ENCODE results near the gene FSTL4.

Gene FSTL4

DNA sequence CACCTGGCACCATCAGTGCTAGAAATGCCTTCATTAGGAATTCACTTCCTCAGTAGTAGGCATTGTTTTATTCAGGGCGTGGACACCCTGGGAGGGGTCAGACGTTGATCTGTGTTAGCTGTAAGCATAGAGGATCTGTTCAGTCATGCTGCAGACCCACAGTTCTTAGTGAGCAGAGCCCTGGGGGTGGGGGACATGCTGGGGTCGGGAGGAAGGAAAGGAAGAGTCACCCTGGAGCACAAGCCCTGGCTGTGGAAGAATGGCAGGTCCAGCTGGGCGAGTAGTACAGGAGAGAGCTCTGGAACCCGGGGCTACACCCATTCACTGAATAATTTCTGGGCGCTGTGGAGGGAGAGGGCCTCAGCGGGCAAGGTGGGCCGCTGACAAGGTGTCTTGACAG lies 172.5 kb downstream of the FSTL4 start:
- Histone ChIP-seq H3K79me2 (ENCODE audit: insufficient read depth, low read length) (no peaks in the 10 kb centered on the region), H3K27me3 (ENCODE audit: insufficient read depth, low read length, poor library complexity) (peaks cover 5% of the 10 kb centered on the region), H3K4me2 (ENCODE audit: insufficient read depth, low read length) (no peak overlapping the region), H3K9me3 (ENCODE audit: insufficient read depth, low read length, severe bottlenecking) (no peaks in the 10 kb centered on the region), H3K4me3 (ENCODE audit: low read depth in 1 of 2, low read length in 2 of 2) (no peak overlapping the region), H3K27ac (ENCODE audit: low read length) (no peak overlapping the region), H2AFZ (ENCODE audit: low read depth, low read length) (no peak overlapping the region), H3K4me1 (ENCODE audit: insufficient read depth, low read length) (no peaks in the 10 kb centered on the region), H3K36me3 (ENCODE audit: insufficient read depth, low read length) (no peaks in the 10 kb centered on the region), H3K9ac (ENCODE audit: low read depth, low read length) (no peak overlapping the region), H4K20me1 (ENCODE audit: insufficient read depth, low read length) (no peaks in the 10 kb centered on the region)
- TF ChIP-seq, protein P1, sequence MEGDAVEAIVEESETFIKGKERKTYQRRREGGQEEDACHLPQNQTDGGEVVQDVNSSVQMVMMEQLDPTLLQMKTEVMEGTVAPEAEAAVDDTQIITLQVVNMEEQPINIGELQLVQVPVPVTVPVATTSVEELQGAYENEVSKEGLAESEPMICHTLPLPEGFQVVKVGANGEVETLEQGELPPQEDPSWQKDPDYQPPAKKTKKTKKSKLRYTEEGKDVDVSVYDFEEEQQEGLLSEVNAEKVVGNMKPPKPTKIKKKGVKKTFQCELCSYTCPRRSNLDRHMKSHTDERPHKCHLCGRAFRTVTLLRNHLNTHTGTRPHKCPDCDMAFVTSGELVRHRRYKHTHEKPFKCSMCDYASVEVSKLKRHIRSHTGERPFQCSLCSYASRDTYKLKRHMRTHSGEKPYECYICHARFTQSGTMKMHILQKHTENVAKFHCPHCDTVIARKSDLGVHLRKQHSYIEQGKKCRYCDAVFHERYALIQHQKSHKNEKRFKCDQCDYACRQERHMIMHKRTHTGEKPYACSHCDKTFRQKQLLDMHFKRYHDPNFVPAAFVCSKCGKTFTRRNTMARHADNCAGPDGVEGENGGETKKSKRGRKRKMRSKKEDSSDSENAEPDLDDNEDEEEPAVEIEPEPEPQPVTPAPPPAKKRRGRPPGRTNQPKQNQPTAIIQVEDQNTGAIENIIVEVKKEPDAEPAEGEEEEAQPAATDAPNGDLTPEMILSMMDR (IDR thresholded peaks at IDR 0.05; ENCODE audit: borderline replicate concordance, extremely low read depth, low read length, poor library complexity, severe bottlenecking): no peak
- DNase-seq (no peak), ATAC-seq (ENCODE audit: insufficient read depth, low read depth) (no peak)

DNA sequence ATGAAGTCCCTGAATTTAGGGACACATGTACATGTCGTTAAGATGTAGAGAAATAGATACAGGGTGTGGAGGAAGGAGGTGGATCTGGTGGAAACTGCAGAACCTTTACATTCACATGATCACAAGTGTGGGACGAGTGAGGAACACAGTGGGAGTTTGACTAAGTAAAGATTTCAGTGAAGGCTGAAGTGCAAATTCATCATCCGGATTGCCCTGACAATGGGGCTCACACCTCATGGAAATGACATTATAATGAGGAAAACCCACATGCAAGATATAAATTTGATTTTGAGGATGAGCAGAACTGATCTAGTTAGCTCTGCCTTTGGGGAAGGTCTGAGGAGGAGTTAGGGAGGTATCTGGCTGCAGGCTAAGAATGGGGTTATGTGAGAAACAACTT lies 173.9 kb downstream of the FSTL4 start:
- H2AFZ ChIP-seq (ENCODE audit: low read depth, low read length): no peak overlapping the region
- H3K9ac ChIP-seq (ENCODE audit: low read depth, low read length): no peak overlapping the region
- TF ChIP-seq EZH2 (IDR thresholded peaks at IDR 0.05; ENCODE audit: borderline replicate concordance, low read depth, low read length, severe bottlenecking): no peak
- TF ChIP-seq, protein P1 (IDR thresholded peaks at IDR 0.05; ENCODE audit: borderline replicate concordance, extremely low read depth, low read length, poor library complexity, severe bottlenecking): no peak
- ATAC-seq (ENCODE audit: insufficient read depth, low read depth) (no peak), DNase-seq (no peak)
- no peaks in the 10 kb centered on the region for H3K36me3 ChIP-seq (ENCODE audit: insufficient read depth, low read length)
- no peak overlapping the region for H3K4me2 ChIP-seq (ENCODE audit: insufficient read depth, low read length)
- H3K79me2 ChIP-seq (ENCODE audit: insufficient read depth, low read length): no peaks in the 10 kb centered on the region
- H3K4me3 ChIP-seq (ENCODE audit: low read depth in 1 of 2, low read length in 2 of 2): no peak overlapping the region
- H3K4me1 ChIP-seq (ENCODE audit: insufficient read depth, low read length): no peaks in the 10 kb centered on the region
- no peaks in the 10 kb centered on the region for H4K20me1 ChIP-seq (ENCODE audit: insufficient read depth, low read length)
- no peak overlapping the region for H3K27ac ChIP-seq (ENCODE audit: low read length)
- peaks cover 10% of the 10 kb centered on the region for H3K27me3 ChIP-seq (ENCODE audit: insufficient read depth, low read length, poor library complexity)
- no peaks in the 10 kb centered on the region for H3K9me3 ChIP-seq (ENCODE audit: insufficient read depth, low read length, severe bottlenecking)

DNA sequence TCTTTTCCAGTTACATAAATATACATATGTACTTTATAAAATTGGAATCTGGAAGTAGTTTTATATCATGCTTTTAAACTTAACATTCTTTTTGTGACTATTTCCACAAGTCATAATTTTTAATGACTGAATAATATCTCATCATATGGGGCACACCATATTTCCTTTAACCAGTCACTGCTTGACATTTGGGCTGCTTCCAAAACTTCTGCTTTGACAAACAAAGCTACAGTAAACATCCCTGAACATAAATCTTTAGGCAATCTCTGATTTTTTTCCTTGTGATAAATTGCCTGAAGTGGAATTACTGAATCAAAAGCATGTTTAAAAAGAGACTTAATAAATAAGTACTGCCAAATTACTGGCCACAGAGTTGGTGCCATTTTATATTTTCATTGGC lies 178.0 kb downstream of the FSTL4 start:
- H3K9me3 ChIP-seq (ENCODE audit: insufficient read depth, low read length, severe bottlenecking): no peaks in the 10 kb centered on the region
- ATAC-seq (ENCODE audit: insufficient read depth, low read depth): no peak
- H2AFZ ChIP-seq (ENCODE audit: low read depth, low read length): no peak overlapping the region
- peaks cover 16% of the 10 kb centered on the region for H3K27me3 ChIP-seq (ENCODE audit: insufficient read depth, low read length, poor library complexity)
- no peak overlapping the region for H3K4me2 ChIP-seq (ENCODE audit: insufficient read depth, low read length)
- no peaks in the 10 kb centered on the region for H3K79me2 ChIP-seq (ENCODE audit: insufficient read depth, low read length)
- no peak overlapping the region for H3K27ac ChIP-seq (ENCODE audit: low read length)
- H4K20me1 ChIP-seq (ENCODE audit: insufficient read depth, low read length): no peaks in the 10 kb centered on the region
- H3K4me3 ChIP-seq (ENCODE audit: low read depth in 1 of 2, low read length in 2 of 2): no peak overlapping the region
- no peaks in the 10 kb centered on the region for H3K4me1 ChIP-seq (ENCODE audit: insufficient read depth, low read length)
- no peak overlapping the region for H3K9ac ChIP-seq (ENCODE audit: low read depth, low read length)
- DNase-seq: no peak
- H3K36me3 ChIP-seq (ENCODE audit: insufficient read depth, low read length): no peaks in the 10 kb centered on the region
- TF ChIP-seq, protein P1 (IDR thresholded peaks at IDR 0.05; ENCODE audit: borderline replicate concordance, extremely low read depth, low read length, poor library complexity, severe bottlenecking): no peak
- no peak for TF ChIP-seq EZH2 (IDR thresholded peaks at IDR 0.05; ENCODE audit: borderline replicate concordance, low read depth, low read length, severe bottlenecking)

DNA sequence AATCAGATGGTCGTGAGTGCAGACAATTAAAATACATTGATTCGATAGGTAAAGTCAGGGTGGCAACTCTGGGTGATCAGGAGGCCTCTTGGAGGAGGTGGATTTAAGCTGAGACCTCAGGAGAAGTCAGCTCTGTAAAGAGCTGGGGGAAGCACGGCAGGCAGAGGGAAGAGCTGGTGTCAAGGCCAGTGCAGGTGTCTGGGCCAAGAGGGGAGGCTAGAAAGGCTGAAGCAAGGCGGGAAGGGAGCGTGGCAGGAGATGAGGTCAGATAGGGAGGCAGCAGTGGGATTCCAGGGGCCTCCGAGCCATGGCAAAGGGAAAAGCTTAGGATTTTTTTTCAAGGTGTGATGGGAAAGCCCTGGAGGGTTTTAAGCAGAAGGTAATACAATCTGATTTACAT lies 178.7 kb downstream of the FSTL4 start:
- Histone ChIP-seq H4K20me1 (ENCODE audit: insufficient read depth, low read length) (no peaks in the 10 kb centered on the region), H3K79me2 (ENCODE audit: insufficient read depth, low read length) (no peaks in the 10 kb centered on the region), H3K27me3 (ENCODE audit: insufficient read depth, low read length, poor library complexity) (peaks cover 16% of the 10 kb centered on the region), H3K4me2 (ENCODE audit: insufficient read depth, low read length) (no peak overlapping the region), H3K9me3 (ENCODE audit: insufficient read depth, low read length, severe bottlenecking) (no peaks in the 10 kb centered on the region), H3K4me3 (ENCODE audit: low read depth in 1 of 2, low read length in 2 of 2) (no peak overlapping the region), H2AFZ (ENCODE audit: low read depth, low read length) (no peak overlapping the region), H3K36me3 (ENCODE audit: insufficient read depth, low read length) (no peaks in the 10 kb centered on the region), H3K9ac (ENCODE audit: low read depth, low read length) (no peak overlapping the region), H3K4me1 (ENCODE audit: insufficient read depth, low read length) (no peaks in the 10 kb centered on the region), H3K27ac (ENCODE audit: low read length) (no peak overlapping the region)
- TF ChIP-seq EZH2 (IDR thresholded peaks at IDR 0.05; ENCODE audit: borderline replicate concordance, low read depth, low read length, severe bottlenecking): no peak
- TF ChIP-seq, protein P1 (IDR thresholded peaks at IDR 0.05; ENCODE audit: borderline replicate concordance, extremely low read depth, low read length, poor library complexity, severe bottlenecking): no peak
- no peak for DNase-seq
- ATAC-seq (ENCODE audit: insufficient read depth, low read depth): no peak
